Endothelial cell of umbilical vein (primary cell): ENCODE data around the gene MRPS23. TPM values are rescaled to one million over a fixed set of nuclear protein-coding genes. Genes with fewer than 3 reads are reported as not detected.

Experiments
- BruUV-seq: library from RNA; stranded (reverse); fragments of 400-500 nt; replicated peaks from 2 replicates; lab custom pipeline; 2021; lab: Mats Ljungman, UMichigan
- CTCF ChIA-PET: fragments of 300-600, 350-600 bp; sonication (Branson Sonifier 250); formaldehyde crosslinking; loops from one replicate; lab custom pipeline; 2021; ENCODE audit warnings: antibody characterized with exemption, inconsistent platforms; lab: Charles Lee
- POLR2A ChIA-PET: fragments of 300-600, 350-600 bp; sonication (Branson Sonifier 250); formaldehyde crosslinking; loops from one replicate; lab custom pipeline; 2021; ENCODE audit warnings: antibody characterized with exemption, inconsistent platforms; lab: Charles Lee
- DNase-seq: peaks from one replicate; pipeline ENCODE4 v3.0.0-alpha.2; 2011; ENCODE audit warnings: low read depth, low spot score
- FAIRE-seq: peaks from 2 replicates; lab custom pipeline; 2011; peaks lifted over from hg19 to GRCh38; lab: Jason Lieb, UNC
- H2AFZ ChIP-seq: 2 replicates; pipeline ENCODE4 v1.6.0; 2012; ENCODE audit warnings: low read depth, low read length, control low read depth, inconsistent platforms
- H3K27ac ChIP-seq: 2 replicates; pipeline ENCODE4 v1.5.1; 2011; ENCODE audit warnings: low read depth, mild to moderate bottlenecking, control low read depth, low read length, moderate library complexity; ENCODE audit not compliant: insufficient read depth
- H3K27me3 ChIP-seq, 2 experiments: 2 replicates each; pipeline versions ENCODE4 v1.6.0 to v1.6.1; 2011; ENCODE audit warnings: low read length in 2 of 2, mixed read lengths in 1 of 2; ENCODE audit not compliant: control insufficient read depth in 2 of 2, insufficient read depth in 2 of 2
- H3K36me3 ChIP-seq, 2 experiments: 2 replicates in 1 of 2; 3 replicates in 1 of 2; pipeline ENCODE4 v1.5.1; 2011; ENCODE audit warnings: low read length in 2 of 2, mild to moderate bottlenecking in 1 of 2, moderate library complexity in 1 of 2; ENCODE audit not compliant: control insufficient read depth in 2 of 2, insufficient read depth in 2 of 2; ENCODE audit errors: extremely low read depth in 1 of 2
- H3K4me1 ChIP-seq: 3 replicates; pipeline ENCODE4 v1.5.1; 2011; ENCODE audit warnings: mild to moderate bottlenecking, low read length; ENCODE audit not compliant: control insufficient read depth, insufficient read depth; ENCODE audit errors: extremely low read depth
- H3K4me2 ChIP-seq: 2 replicates; pipeline ENCODE4 v1.6.1; 2011; ENCODE audit warnings: low read length, control low read depth, mixed read lengths; ENCODE audit not compliant: insufficient read depth
- H3K4me3 ChIP-seq, 3 experiments: fragments of 200-600 bp in 1 of 3; sonication (generic), shearing (Covaris generic) in 1 of 3; replicated peaks in 1 of 3; 2 replicates each; pipeline ENCODE4 v1.5.1; 2011 to 2016; ENCODE audit warnings: control low read depth in 3 of 3, low read length in 3 of 3, mild to moderate bottlenecking in 2 of 3, inconsistent platforms in 1 of 3, low read depth in 1 of 3, moderate library complexity in 1 of 3; ENCODE audit not compliant: insufficient read depth in 1 of 3
- H3K79me2 ChIP-seq: 2 replicates; pipeline ENCODE4 v1.6.0; 2012; ENCODE audit warnings: low read length, inconsistent platforms; ENCODE audit not compliant: control insufficient read depth, insufficient read depth
- H3K9ac ChIP-seq: replicated peaks from 2 replicates; pipeline ENCODE3; 2011; ENCODE audit warnings: low read length, control low read depth; ENCODE audit not compliant: insufficient read depth; ENCODE audit errors: extremely low read depth
- H3K9me1 ChIP-seq: replicated peaks from 3 replicates; pipeline ENCODE4 v1.6.0; 2011; ENCODE audit warnings: mild to moderate bottlenecking, low read length; ENCODE audit not compliant: control insufficient read depth, insufficient read depth; ENCODE audit errors: extremely low read depth
- H3K9me3 ChIP-seq: replicated peaks from 2 replicates; pipeline ENCODE4 v1.5.1; 2012; ENCODE audit warnings: low read length, inconsistent platforms; ENCODE audit not compliant: control insufficient read depth, insufficient read depth
- H4K20me1 ChIP-seq: replicated peaks from 2 replicates; pipeline ENCODE3; 2011; ENCODE audit warnings: mild to moderate bottlenecking, low read length; ENCODE audit not compliant: control insufficient read depth, insufficient read depth; ENCODE audit errors: extremely low read depth
- EZH2 ChIP-seq: IDR thresholded peaks from 2 replicates; pipeline ENCODE4 v1.6.1; 2012; ENCODE audit warnings: borderline replicate concordance, low read depth, mild to moderate bottlenecking, moderate library complexity, low read length, inconsistent platforms; ENCODE audit not compliant: severe bottlenecking
- JUN ChIP-seq: IDR thresholded peaks from 2 replicates; pipeline ENCODE4 v1.6.1; 2011; ENCODE audit warnings: borderline replicate concordance, low read depth; ENCODE audit not compliant: insufficient read length, insufficient read depth
- MAX ChIP-seq: IDR thresholded peaks from 2 replicates; pipeline ENCODE4 v1.6.1; 2011; ENCODE audit not compliant: insufficient read depth, insufficient read length
- MYC ChIP-seq: IDR thresholded peaks from one replicate; pipeline ENCODE4 v1.6.1; 2011; ENCODE audit warnings: mild to moderate bottlenecking, low read depth, low read length
- dilution Hi-C: fragments of 300-500 bp; cut with MboI; formaldehyde crosslinking; loops from one replicate; pipeline ENCODE4 v1.15.0; 2019; ENCODE audit warnings: low sequenced_read_pairs; ENCODE audit not compliant: extremely low pct_ligation_motif_present
- intact Hi-C: fragments of 100-400 bp; cut with micrococcal nuclease; formaldehyde crosslinking; loops from one replicate; pipeline ENCODE4 v1.10.0; 2022
- polyA plus RNA-seq, 4 experiments: library from polyadenylated mRNA; depleted of rRNA in 3 of 4; stranded (reverse) in 3 of 4; unstranded in 1 of 4; fragments of >200 nt; gene quantifications; 2 replicates each; pipeline versions ENCODE4 v1.2.1 to v1.2.3, GENCODE V29; 2011 to 2012; ENCODE audit warnings: missing spikeins in 1 of 4
- total RNA-seq: library from RNA; stranded (reverse); gene quantifications from 2 replicates; pipeline ENCODE4 v1.2.3, GENCODE V29; 2021

Gene MRPS23
- total and polyA plus RNA-seq, 2 donors (not counting 3 experiments of a cell fraction or from before 2014, with no cell fraction given), result 39.9 to 46.2 TPM

- DNase-seq, result no peak
- Histone ChIP-seq H3K79me2 (no peaks in the 10 kb centered on the region), H3K4me1 (peaks cover 19% of the 10 kb centered on the region), H4K20me1 (no peaks in the 10 kb centered on the region), H3K9me1 (no peaks in the 10 kb centered on the region), H3K9me3 (no peaks in the 10 kb centered on the region), H3K36me3 (no peaks in the 10 kb centered on the region), H3K27me3 (no peaks in the 10 kb centered on the region), H3K9ac (no peak overlapping the region), H3K4me2 (no peak overlapping the region), H2AFZ (no peak overlapping the region), H3K4me3 (no peak overlapping the region), H3K27ac (no peak overlapping the region)
- POLR2A ChIA-PET, result no interaction called here
- dilution Hi-C loops (no loop called here), intact Hi-C loops (no loop called here)
- no TSS peak for BruUV-seq
- TF ChIP-seq MYC (no peak), EZH2 (no peak), JUN (no peak)
- CTCF ChIA-PET, result interaction anchor here (1.0 to 3.3 kb wide), 10 partner anchors 13 to 101 kb away, joined by 3 to 11 read pairs (median 4); no protein-coding TSS in a partner anchor
- no peak for FAIRE-seq
These were observed 48.9 kb upstream of the MRPS23 start for GRCh38 chr17:57898487-57899311.

GRCh38 chr17:57895382-57896060 lies 45.7 kb upstream of the MRPS23 start:
- no peaks in the 10 kb centered on the region for H3K9me1 ChIP-seq
- H3K9ac ChIP-seq, result no peak overlapping the region
- no peak overlapping the region for H3K4me2 ChIP-seq
- H3K9me3 ChIP-seq, result no peaks in the 10 kb centered on the region
- no peak overlapping the region for H2AFZ ChIP-seq
- ChIA-PET POLR2A (no interaction called here), CTCF (interaction anchor here (6.1 kb wide), 1 partner anchor 20 kb away, joined by 67 read pairs; no protein-coding TSS in a partner anchor)
- no peak for DNase-seq
- intact Hi-C loops (no loop called here), dilution Hi-C loops (no loop called here)
- no TSS peak for BruUV-seq
- H3K4me1 ChIP-seq, result peaks cover 20% of the 10 kb centered on the region
- TF ChIP-seq MAX (no peak), EZH2 (no peak)
- H3K27me3 ChIP-seq, result no peaks in the 10 kb centered on the region
- H3K27ac ChIP-seq, result no peak overlapping the region
- H4K20me1 ChIP-seq, result no peaks in the 10 kb centered on the region
- no peak overlapping the region for H3K4me3 ChIP-seq
- no peaks in the 10 kb centered on the region for H3K36me3 ChIP-seq
- FAIRE-seq, result no peak
- no peaks in the 10 kb centered on the region for H3K79me2 ChIP-seq
